Endodermal cell (in vitro differentiated cells): ENCODE results near the gene FBXL7. TPM values are rescaled to one million over a fixed set of nuclear protein-coding genes. Genes with fewer than 3 reads are reported as not detected.

Experiments
- DNase-seq: peaks from one replicate; pipeline ENCODE4 v3.0.0-alpha.2; 2017
- H3K27ac ChIP-seq: 2 replicates; pipeline ENCODE4 v1.5.1; 2013; ENCODE audit warnings: mild to moderate bottlenecking, low read depth, low read length, moderate library complexity
- H3K27me3 ChIP-seq: 2 replicates; pipeline ENCODE4 v1.6.1; 2013; ENCODE audit warnings: mild to moderate bottlenecking, low read length, moderate library complexity; ENCODE audit not compliant: insufficient read depth, control insufficient read depth, poor library complexity, severe bottlenecking
- H3K36me3 ChIP-seq: 2 replicates; pipeline ENCODE4 v1.7.0; 2013; ENCODE audit warnings: mild to moderate bottlenecking, low read length, moderate library complexity; ENCODE audit not compliant: control insufficient read depth, insufficient read depth
- H3K4me1 ChIP-seq: one replicate; pipeline ENCODE4 v1.7.0; 2013; ENCODE audit warnings: low read length; ENCODE audit not compliant: control insufficient read depth, insufficient read depth
- H3K4me3 ChIP-seq: 2 replicates; pipeline ENCODE4 v1.5.1; 2013; ENCODE audit warnings: mild to moderate bottlenecking, low read length, moderate library complexity
- H3K9ac ChIP-seq: 2 replicates; pipeline ENCODE4 v1.6.1; 2013; ENCODE audit warnings: mild to moderate bottlenecking, low read length, moderate library complexity; ENCODE audit not compliant: poor library complexity, severe bottlenecking; ENCODE audit errors: extremely low read depth
- H3K9me3 ChIP-seq: 2 replicates; pipeline ENCODE4 v1.6.1; 2013; ENCODE audit warnings: mild to moderate bottlenecking, low read length, moderate library complexity; ENCODE audit not compliant: control insufficient read depth
- H3K27ac Mint-ChIP-seq: 2 replicates; pipeline ENCODE4 v1.8.0; 2020; ENCODE audit warnings: mixed read lengths
- H3K27me3 Mint-ChIP-seq: 2 replicates; pipeline ENCODE4 v1.8.0; 2021; ENCODE audit warnings: mild to moderate bottlenecking, mixed read lengths; ENCODE audit not compliant: insufficient read depth
- H3K36me3 Mint-ChIP-seq: 2 replicates; pipeline ENCODE4 v1.8.0; 2020; ENCODE audit warnings: low read depth, mixed read lengths
- H3K4me1 Mint-ChIP-seq: 2 replicates; pipeline ENCODE4 v1.8.0; 2020; ENCODE audit warnings: mixed read lengths
- H3K4me3 Mint-ChIP-seq: 2 replicates; pipeline ENCODE4 v1.8.0; 2020; ENCODE audit warnings: mild to moderate bottlenecking, moderate library complexity, mixed read lengths
- H3K9me3 Mint-ChIP-seq: 2 replicates; pipeline ENCODE4 v1.8.0; 2020; ENCODE audit warnings: mild to moderate bottlenecking, mixed read lengths
- CTCF ChIP-seq: fragments of 200-600 bp; sonication (generic); conservative IDR thresholded peaks from 2 replicates; pipeline ENCODE4 v1.5.0; 2021; ENCODE audit warnings: antibody characterized with exemption, mild to moderate bottlenecking
- WGBS, 2 experiments: methylation state at CpG; one replicate each; pipeline versions ENCODE4 v1.1.5 to v1.1.7; 2013; ENCODE audit warnings: missing lambda C conversion rate in 2 of 2, mixed read lengths in 1 of 2; ENCODE audit not compliant: insufficient coverage in 1 of 2, insufficient read length in 1 of 2; 5-methylcytosine and 5-hydroxymethylcytosine counted together
- total RNA-seq, 2 donors: library from RNA; stranded (reverse); fragmentation: NEBNext Ultra II Directional in 1 of 2; extraction: Animal tissue kit (Norgen Biotek cat#: 25700) in 1 of 2; gene quantifications; 2 replicates in 1 of 2; 3 replicates in 1 of 2; pipeline ENCODE4 v1.2.1, GENCODE V29; 2021

Gene FBXL7
- total RNA-seq, 2 donors from 2014 or later, result 12.9 to 13.2 TPM

- Histone ChIP-seq H3K4me1 (peaks cover 7% of the 10 kb centered on the region), H3K9ac (no peak overlapping the region), H3K36me3 (no peaks in the 10 kb centered on the region), H3K27me3 (no peaks in the 10 kb centered on the region), H3K9me3 (peaks cover 29% of the 10 kb centered on the region), H3K4me3 (no peak overlapping the region), H3K27ac (no peak overlapping the region)
- Mint-ChIP-seq H3K27ac (no peak overlapping the region), H3K36me3 (peaks cover 25% of the 10 kb centered on the region), H3K4me1 (peaks cover 21% of the 10 kb centered on the region), H3K4me3 (no peak overlapping the region), H3K27me3 (no peaks in the 10 kb centered on the region), H3K9me3 (peaks cover 37% of the 10 kb centered on the region)
- DNase-seq, result no peak
- TF ChIP-seq CTCF, result no peak
- WGBS, 2 experiments, result 100% methylated on average over 1 of the region's 1 CpG
Observed at GRCh38 chr5:15799014-15799413, 299.0 kb downstream of the FBXL7 start.

- Mint-ChIP-seq H3K27me3 (no peaks in the 10 kb centered on the region), H3K4me3 (no peak overlapping the region), H3K9me3 (peaks cover 41% of the 10 kb centered on the region), H3K27ac (no peak overlapping the region), H3K4me1 (peaks cover 15% of the 10 kb centered on the region), H3K36me3 (peaks cover 25% of the 10 kb centered on the region)
- peaks cover 7% of the 10 kb centered on the region for H3K4me1 ChIP-seq
- no peak for DNase-seq
- H3K9me3 ChIP-seq, result peaks cover 35% of the 10 kb centered on the region
- H3K27ac ChIP-seq, result no peak overlapping the region
- H3K9ac ChIP-seq, result no peak overlapping the region
- no peaks in the 10 kb centered on the region for H3K36me3 ChIP-seq
- WGBS, 2 experiments, result 89 to 100% methylated on average over 4 to 7 of the region's 7 CpGs
- TF ChIP-seq CTCF, result no peak
- no peak overlapping the region for H3K4me3 ChIP-seq
- H3K27me3 ChIP-seq, result no peaks in the 10 kb centered on the region
Observed at GRCh38 chr5:15799612-15800011, 299.6 kb downstream of the FBXL7 start.

GRCh38 chr5:15803280-15803679, 303.3 kb downstream of the FBXL7 start:
- Histone ChIP-seq H3K36me3 (no peaks in the 10 kb centered on the region), H3K27me3 (no peaks in the 10 kb centered on the region), H3K27ac (no peak overlapping the region), H3K4me1 (no peaks in the 10 kb centered on the region), H3K4me3 (no peak overlapping the region), H3K9ac (no peak overlapping the region), H3K9me3 (peaks cover 36% of the 10 kb centered on the region)
- H3K4me3 Mint-ChIP-seq, result no peak overlapping the region
- peaks cover 30% of the 10 kb centered on the region for H3K36me3 Mint-ChIP-seq
- H3K27me3 Mint-ChIP-seq, result no peaks in the 10 kb centered on the region
- 92 to 100% methylated on average over 1 to 2 of the region's 2 CpGs for WGBS, 2 experiments
- H3K27ac Mint-ChIP-seq, result no peak overlapping the region
- H3K9me3 Mint-ChIP-seq, result peaks cover 44% of the 10 kb centered on the region
- peaks cover 9% of the 10 kb centered on the region for H3K4me1 Mint-ChIP-seq
- DNase-seq, result no peak
- TF ChIP-seq CTCF, result no peak
